ENCODE results near the gene ZCCHC14. TPM values are rescaled to one million over a fixed set of nuclear protein-coding genes. Genes with fewer than 3 reads are reported as not detected.
A peak's percentile ranks its signal among the peaks of the same experiment; 100 is the strongest.

ZCCHC14 gene
- total RNA-seq, 1 experiment from 2014 or later = 27.7 TPM

- peak overlapping the region in 2 of 3 experiments; percentile 58 to 85; a peak in 3 of 7 replicates for H3K27ac Mint-ChIP-seq
- no peak overlapping the region for H4K5ac ChIP-seq (ENCODE audit: insufficient read length, low read depth, low read length)
- no peaks in the 10 kb centered on the region for H4K20me1 ChIP-seq (ENCODE audit: control insufficient read depth, insufficient read depth, insufficient read length)
Measured at GRCh38 chr16:87366288-87366687, 126.5 kb downstream of the ZCCHC14 start.

More at GRCh38 chr16:87366288-87366687, 126.5 kb downstream of the ZCCHC14 start:
- Mint-ChIP-seq H3K9me3 (no peaks in the 10 kb centered on the region), H3K27me3 (ENCODE audit: low read depth) (no peaks in the 10 kb centered on the region), H3K36me3 (ENCODE audit: insufficient read depth in 1 of 3, low read depth in 3 of 3) (peaks cover 0 to 14% (median under 1%) of the 10 kb centered on the region in 3 experiments; a peak in 6 of 7 replicates), H3K4me3 (no peak overlapping the region), H3K4me1 (peaks cover 20 to 26% of the 10 kb centered on the region in 2 experiments)
- no peak overlapping the region for H2AFZ ChIP-seq (ENCODE audit: low read length)
- H3K4me2 ChIP-seq (ENCODE audit: insufficient read depth, insufficient read length, low read length) = no peak overlapping the region
- H3K18ac ChIP-seq (ENCODE audit: insufficient read length, low read depth, low read length) = no peak overlapping the region
- H3K4ac ChIP-seq (ENCODE audit: low read depth, low read length) = no peak overlapping the region
- no peak overlapping the region for H4K8ac ChIP-seq (replicated peaks; ENCODE audit: insufficient read length, low read depth, low read length)
- no peak overlapping the region for H2BK120ac ChIP-seq (ENCODE audit: low read depth, low read length, poor library complexity, severe bottlenecking)
- DNase-seq = no peak
- no peaks in the 10 kb centered on the region for H3K4me1 ChIP-seq (ENCODE audit: insufficient read depth, low read length)
- H2BK15ac ChIP-seq (ENCODE audit: low read depth, low read length) = no peak overlapping the region
- no peak overlapping the region for H2BK5ac ChIP-seq (ENCODE audit: insufficient read length, low read length)
- H4K91ac ChIP-seq (ENCODE audit: insufficient read length, low read depth, low read length) = no peak overlapping the region
- H3K9me3 ChIP-seq (ENCODE audit: control insufficient read depth, low read depth, low read length) = no peaks in the 10 kb centered on the region
- H2BK12ac ChIP-seq (ENCODE audit: insufficient read length, low read depth, low read length) = no peak overlapping the region
- no peaks in the 10 kb centered on the region for H3K23me2 ChIP-seq (ENCODE audit: insufficient read length, low read depth, low read length, poor library complexity, severe bottlenecking)
- H3K56ac ChIP-seq (ENCODE audit: insufficient read length, low read depth, low read length) = no peak overlapping the region
- no peak overlapping the region for H3K9ac ChIP-seq (ENCODE audit: extremely low read depth, insufficient read length, low read length)
- no peak overlapping the region for H3K14ac ChIP-seq (ENCODE audit: insufficient read depth, low read length)
- H2AK5ac ChIP-seq (ENCODE audit: insufficient read length, low read length) = no peak overlapping the region
- TF ChIP-seq CTCF (conservative IDR thresholded peaks at IDR 0.05) = no peak
- H2BK20ac ChIP-seq (ENCODE audit: low read depth, low read length, poor library complexity, severe bottlenecking) = no peak overlapping the region
- no CpG with 5 or more reads among the region's 4 CpGs for WGBS (ENCODE audit: extremely low coverage, insufficient read length, low lambda C conversion rate)
- H3K23ac ChIP-seq (ENCODE audit: insufficient read length, low read depth, low read length) = no peak overlapping the region
- no peaks in the 10 kb centered on the region; the same call in 1 of the 2 replicates for H3K79me2 ChIP-seq (ENCODE audit: insufficient read depth, low read length)
- no peaks in the 10 kb centered on the region for H3K27me3 ChIP-seq (ENCODE audit: insufficient read depth, low read length)
- H3K79me1 ChIP-seq (ENCODE audit: insufficient read depth, low read depth, low read length, poor library complexity, severe bottlenecking) = peaks cover 10% of the 10 kb centered on the region
- no peak overlapping the region for H3K27ac ChIP-seq (ENCODE audit: insufficient read length, low read depth, low read length)
- H3T11ph ChIP-seq (ENCODE audit: low read length) = no peak overlapping the region
